Cardiac muscle cell (in vitro differentiated cells and primary cell): Measurements from ENCODE around the gene CANX. TPM values are rescaled to one million over a fixed set of nuclear protein-coding genes. Genes with fewer than 3 reads are reported as not detected.
A peak's percentile ranks its signal among the peaks of the same experiment; 100 is the strongest.
"Not testable (repeated sequence)": the region's sequence is repeated elsewhere in the genome, so short reads cannot be mapped to it uniquely, and the experiment has no call there.

Experiments used
- DNase-seq, 2 donors: peaks; one replicate each; pipeline versions ENCODE4 v3.0.0 to v3.0.0-alpha.2; 2010 to 2017; ENCODE audit warnings: low read depth in 1 of 2, low spot score in 1 of 2
- H3K27ac ChIP-seq: fragments of 200-600 bp; sonication (generic); 2 replicates; pipeline ENCODE4 v1.5.1; 2016
- H3K27me3 ChIP-seq: fragments of 200-600 bp; sonication (generic); 2 replicates; pipeline ENCODE4 v1.6.0; 2016; ENCODE audit warnings: control low read depth
- H3K36me3 ChIP-seq: fragments of 200-600 bp; sonication (generic); 2 replicates; pipeline ENCODE4 v1.5.1; 2016; ENCODE audit warnings: control low read depth
- H3K4me1 ChIP-seq: fragments of 200-600 bp; sonication (generic); 2 replicates; pipeline ENCODE4 v1.8.1; 2017; ENCODE audit warnings: low read depth, mild to moderate bottlenecking, mixed run types
- H3K4me3 ChIP-seq: fragments of 200-600 bp; sonication (generic); 2 replicates; pipeline ENCODE4 v1.5.1; 2016; ENCODE audit warnings: mild to moderate bottlenecking
- H3K9me3 ChIP-seq: fragments of 200-600 bp; sonication (generic); 2 replicates; pipeline ENCODE4 v1.5.1; 2017; ENCODE audit warnings: low read depth, mild to moderate bottlenecking, control low read depth
- polyA plus RNA-seq: library from polyadenylated mRNA; unstranded; fragments of >200 nt; fragmentation: Nextera tagmentation; extraction: Ambion mirVana; gene quantifications from 2 replicates; pipeline ENCODE4 v1.2.1, GENCODE V29; 2016
- total RNA-seq: library from RNA; depleted of rRNA; stranded (reverse); fragments of >200 nt; gene quantifications from 2 replicates; pipeline ENCODE4 v1.2.3, GENCODE V29; 2016
- TF ChIP-seq, protein P1 (sequence below): IDR thresholded peaks from 2 replicates; pipeline ENCODE4 v1.5.1; 2012; ENCODE audit warnings: low read depth, mild to moderate bottlenecking, low read length

CANX gene, protein sequence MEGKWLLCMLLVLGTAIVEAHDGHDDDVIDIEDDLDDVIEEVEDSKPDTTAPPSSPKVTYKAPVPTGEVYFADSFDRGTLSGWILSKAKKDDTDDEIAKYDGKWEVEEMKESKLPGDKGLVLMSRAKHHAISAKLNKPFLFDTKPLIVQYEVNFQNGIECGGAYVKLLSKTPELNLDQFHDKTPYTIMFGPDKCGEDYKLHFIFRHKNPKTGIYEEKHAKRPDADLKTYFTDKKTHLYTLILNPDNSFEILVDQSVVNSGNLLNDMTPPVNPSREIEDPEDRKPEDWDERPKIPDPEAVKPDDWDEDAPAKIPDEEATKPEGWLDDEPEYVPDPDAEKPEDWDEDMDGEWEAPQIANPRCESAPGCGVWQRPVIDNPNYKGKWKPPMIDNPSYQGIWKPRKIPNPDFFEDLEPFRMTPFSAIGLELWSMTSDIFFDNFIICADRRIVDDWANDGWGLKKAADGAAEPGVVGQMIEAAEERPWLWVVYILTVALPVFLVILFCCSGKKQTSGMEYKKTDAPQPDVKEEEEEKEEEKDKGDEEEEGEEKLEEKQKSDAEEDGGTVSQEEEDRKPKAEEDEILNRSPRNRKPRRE
- total RNA-seq (319 and 464 TPM in 2 replicates), polyA plus RNA-seq (286 and 358 TPM in 2 replicates)

- peaks cover 9% of the 10 kb centered on the region for H3K4me1 ChIP-seq
- TF ChIP-seq, protein P1, sequence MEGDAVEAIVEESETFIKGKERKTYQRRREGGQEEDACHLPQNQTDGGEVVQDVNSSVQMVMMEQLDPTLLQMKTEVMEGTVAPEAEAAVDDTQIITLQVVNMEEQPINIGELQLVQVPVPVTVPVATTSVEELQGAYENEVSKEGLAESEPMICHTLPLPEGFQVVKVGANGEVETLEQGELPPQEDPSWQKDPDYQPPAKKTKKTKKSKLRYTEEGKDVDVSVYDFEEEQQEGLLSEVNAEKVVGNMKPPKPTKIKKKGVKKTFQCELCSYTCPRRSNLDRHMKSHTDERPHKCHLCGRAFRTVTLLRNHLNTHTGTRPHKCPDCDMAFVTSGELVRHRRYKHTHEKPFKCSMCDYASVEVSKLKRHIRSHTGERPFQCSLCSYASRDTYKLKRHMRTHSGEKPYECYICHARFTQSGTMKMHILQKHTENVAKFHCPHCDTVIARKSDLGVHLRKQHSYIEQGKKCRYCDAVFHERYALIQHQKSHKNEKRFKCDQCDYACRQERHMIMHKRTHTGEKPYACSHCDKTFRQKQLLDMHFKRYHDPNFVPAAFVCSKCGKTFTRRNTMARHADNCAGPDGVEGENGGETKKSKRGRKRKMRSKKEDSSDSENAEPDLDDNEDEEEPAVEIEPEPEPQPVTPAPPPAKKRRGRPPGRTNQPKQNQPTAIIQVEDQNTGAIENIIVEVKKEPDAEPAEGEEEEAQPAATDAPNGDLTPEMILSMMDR = no peak
- H3K27me3 ChIP-seq = no peaks in the 10 kb centered on the region
- peak within 1 kb of the TSS; percentile 91 for H3K4me3 ChIP-seq
- DNase-seq = no peak
- no peaks in the 10 kb centered on the region for H3K9me3 ChIP-seq
- peak within 1 kb of the TSS; percentile 100 for H3K27ac ChIP-seq
- peaks cover 2% of the 10 kb centered on the region for H3K36me3 ChIP-seq
These were observed at the start of gene CANX for GRCh38 chr5:179698935-179699615. CANX (plus strand) TSS chr5:179698967; CDS start chr5:179705682, 6,715 bp downstream.

DNA sequence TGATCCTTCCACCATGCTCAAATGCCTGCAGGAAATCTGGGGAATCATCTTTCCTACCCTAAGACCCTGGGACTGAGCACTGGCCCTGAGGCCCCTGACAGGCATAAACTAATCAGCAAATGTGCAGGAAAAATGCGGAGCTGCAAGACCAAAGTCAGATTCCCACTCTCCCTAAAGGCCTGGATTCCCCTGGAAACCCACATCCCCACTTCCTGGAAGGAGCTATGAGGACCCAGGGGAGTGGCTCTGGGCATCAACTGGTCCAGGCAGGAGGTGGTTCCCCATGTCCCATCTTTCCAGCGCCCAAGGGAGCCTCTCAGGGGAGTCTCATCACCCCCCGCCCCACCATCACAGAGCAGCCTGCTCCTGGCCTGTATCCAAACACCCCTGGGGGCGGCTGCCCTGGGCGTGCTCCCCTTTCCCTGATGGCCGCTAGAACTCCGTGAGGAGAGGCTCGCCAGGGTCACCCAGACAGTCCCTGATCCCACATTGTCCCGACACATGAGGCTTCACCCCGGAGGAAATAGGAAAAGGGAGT, 49.5 kb upstream of the CANX start:
- H3K36me3 ChIP-seq, H3K4me1 ChIP-seq, H3K27ac ChIP-seq, H3K4me3 ChIP-seq, H3K9me3 ChIP-seq, DNase-seq, H3K27me3 ChIP-seq: not testable (repeated sequence)

DNA sequence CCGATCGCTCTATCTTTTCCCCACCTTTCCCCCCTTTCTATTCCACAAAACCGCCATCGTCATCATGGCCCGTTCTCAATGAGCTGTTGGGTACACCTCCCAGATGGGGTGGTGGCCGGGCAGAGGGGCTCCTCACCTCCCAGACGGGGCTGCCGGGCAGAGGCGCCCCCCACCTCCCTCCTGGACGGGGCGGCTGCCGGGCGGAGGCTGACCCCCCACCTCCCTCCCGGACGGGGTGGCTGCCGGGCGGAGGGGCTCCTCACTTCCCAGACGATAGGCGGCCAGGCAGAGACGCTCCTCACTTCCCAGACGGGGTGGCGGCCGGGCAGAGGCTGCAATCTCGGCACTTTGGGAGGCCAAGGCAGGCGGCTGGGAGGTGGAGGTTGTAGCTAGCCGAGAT, 48.5 kb upstream of the CANX start:
- not testable (repeated sequence) for H3K27ac ChIP-seq, H3K9me3 ChIP-seq, DNase-seq, H3K36me3 ChIP-seq, H3K4me1 ChIP-seq, H3K4me3 ChIP-seq, H3K27me3 ChIP-seq

- not testable (repeated sequence) for H3K4me3 ChIP-seq, DNase-seq
These were observed 45.6 kb upstream of the CANX start for GRCh38 chr5:179653135-179653534.

DNA sequence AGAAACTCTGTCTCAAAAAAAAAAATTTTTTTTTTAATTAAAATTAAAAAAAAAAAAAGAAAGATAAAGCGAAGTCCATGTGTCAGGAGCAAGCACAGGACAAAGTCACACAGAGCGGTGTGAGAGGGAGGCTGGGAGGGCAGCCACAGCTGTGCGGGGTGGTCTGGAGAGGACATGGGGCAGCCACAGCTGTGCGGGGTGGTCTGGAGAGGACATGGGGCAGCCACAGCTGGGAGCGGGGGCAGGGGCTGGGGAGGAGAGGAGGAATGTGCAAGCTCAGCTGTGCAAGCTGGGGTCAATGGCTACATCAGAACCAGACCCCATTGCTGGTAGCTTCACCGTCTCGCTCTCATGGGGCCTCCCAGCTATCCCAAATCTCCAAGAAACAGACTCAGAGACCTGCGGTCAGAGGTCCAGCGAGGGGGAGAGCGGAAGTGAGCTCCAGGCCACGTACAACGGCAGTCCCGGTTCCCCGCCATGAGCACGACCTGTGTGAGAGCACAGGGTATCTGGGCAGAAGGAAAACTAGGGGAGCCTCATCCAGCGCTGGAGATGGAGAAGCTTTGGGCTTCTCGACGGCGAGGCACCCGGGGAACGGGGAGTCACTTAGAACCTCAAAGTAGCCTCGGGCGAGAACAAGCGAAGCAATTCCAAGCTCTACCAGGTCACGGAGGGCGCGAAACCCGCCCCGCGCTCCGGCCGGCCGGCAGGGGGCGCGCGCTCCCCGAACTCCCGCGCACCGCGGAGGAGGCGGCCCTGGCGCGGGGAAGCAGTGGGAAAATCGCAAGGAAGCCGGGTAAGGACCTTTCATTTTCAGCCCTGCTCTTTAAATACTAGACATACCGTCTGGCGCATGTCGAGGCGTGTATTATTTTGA, 41.2 kb upstream of the CANX start:
- H3K27me3 ChIP-seq, H3K4me3 ChIP-seq, H3K27ac ChIP-seq, H3K4me1 ChIP-seq, DNase-seq, H3K9me3 ChIP-seq, H3K36me3 ChIP-seq: not testable (repeated sequence)

More at GRCh38 chr5:179653135-179653534, 45.6 kb upstream of the CANX start:
- H3K36me3 ChIP-seq, H3K27me3 ChIP-seq, H3K27ac ChIP-seq, H3K4me1 ChIP-seq, H3K9me3 ChIP-seq: not testable (repeated sequence)

GRCh38 chr5:179658179-179658856, 40.4 kb upstream of the CANX start:
- H3K27me3 ChIP-seq, H3K9me3 ChIP-seq, H3K36me3 ChIP-seq, H3K4me1 ChIP-seq, H3K27ac ChIP-seq: not testable (repeated sequence)
- peak overlapping the region; percentile 39 for H3K4me3 ChIP-seq
- peak in 1 of 2 donors; percentile 66 for DNase-seq

- DNase-seq, H3K27me3 ChIP-seq, H3K9me3 ChIP-seq, H3K4me3 ChIP-seq, H3K4me1 ChIP-seq, H3K36me3 ChIP-seq, H3K27ac ChIP-seq: not testable (repeated sequence)
These were observed 37.1 kb upstream of the CANX start for GRCh38 chr5:179661647-179662046.

DNA sequence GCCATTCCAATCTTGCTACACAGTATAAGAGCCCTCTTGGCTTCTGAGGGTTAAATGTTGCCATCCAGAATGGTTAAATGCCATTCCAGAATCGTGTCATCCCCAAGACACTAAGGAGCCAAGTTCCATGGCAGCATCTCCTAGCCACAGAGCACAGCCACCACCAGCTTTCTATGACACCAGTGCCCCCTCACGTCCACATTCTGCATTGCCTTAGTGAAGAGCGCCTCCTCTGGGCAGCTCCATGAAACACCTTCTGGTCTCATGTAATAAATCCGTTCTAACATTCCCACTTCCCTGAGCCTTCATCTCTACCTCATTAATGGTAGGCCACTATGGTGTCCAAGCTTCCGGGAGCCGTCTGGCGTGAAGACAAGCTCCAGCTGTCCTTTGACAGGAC, 30.4 kb upstream of the CANX start:
- no peaks in the 10 kb centered on the region for H3K36me3 ChIP-seq
- H3K4me3 ChIP-seq = no peak overlapping the region
- H3K27ac ChIP-seq = no peak overlapping the region
- DNase-seq = peak; percentile 57 to 66
- TF ChIP-seq, protein P1 = peak; percentile 87
- no peaks in the 10 kb centered on the region for H3K4me1 ChIP-seq
- H3K9me3 ChIP-seq = no peaks in the 10 kb centered on the region
- H3K27me3 ChIP-seq = no peaks in the 10 kb centered on the region
